GM12875 (cell line): Measurements from ENCODE around the gene RAET1L.

ENCODE experiments used
- H3K4me3 ChIP-seq: one replicate; pipeline ENCODE4 v1.5.1; 2011; ENCODE audit warnings: low read depth, low read length, control low read depth
- TF ChIP-seq, protein P1 (sequence below): IDR thresholded peaks from 2 replicates; pipeline ENCODE4 v1.5.1; 2011; ENCODE audit warnings: low read depth, mild to moderate bottlenecking, control low read depth, inconsistent platforms, low read length, moderate library complexity, borderline replicate concordance; ENCODE audit not compliant: insufficient read depth

Gene RAET1L

DNA sequence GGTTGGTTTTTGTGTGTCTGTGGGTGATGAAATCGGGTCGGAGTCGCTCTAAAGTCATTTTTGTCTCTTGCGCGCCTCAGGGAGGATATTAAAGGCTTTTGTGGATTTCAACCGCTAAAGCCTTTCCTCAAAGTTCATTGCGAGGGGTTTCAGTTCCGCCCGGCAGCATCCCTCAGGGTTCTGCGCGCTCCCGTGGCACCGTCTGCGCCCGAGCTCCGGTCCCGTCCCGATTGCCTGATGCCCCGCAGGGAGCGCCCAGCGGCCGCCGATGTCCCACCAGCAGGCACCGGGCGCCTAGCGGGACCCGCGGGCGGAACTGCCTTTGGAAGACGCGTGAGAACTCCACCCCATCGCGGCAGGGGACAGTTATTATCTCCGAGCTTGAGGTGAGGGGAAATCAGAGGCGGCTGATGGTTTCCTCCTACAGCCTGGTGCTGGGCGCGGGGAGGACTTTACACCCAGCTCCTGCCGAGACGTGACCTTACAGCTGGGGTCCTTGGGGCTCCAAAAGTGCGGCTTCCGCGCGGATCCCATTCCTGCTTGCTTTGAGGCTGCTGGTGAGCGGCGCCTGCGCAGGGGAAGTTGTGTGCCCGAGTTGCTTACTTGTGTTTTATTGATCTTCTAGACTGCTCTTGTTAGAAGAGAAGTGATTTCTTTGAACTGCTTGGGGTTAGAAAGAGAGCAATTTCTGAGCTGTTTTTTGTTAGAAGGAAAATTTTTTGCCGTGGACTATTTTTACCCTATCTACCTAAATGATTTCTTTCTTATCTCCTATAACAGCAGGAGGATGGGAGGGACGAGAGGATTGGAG, 34.5 kb downstream of the RAET1L start:
- TF ChIP-seq, protein P1, sequence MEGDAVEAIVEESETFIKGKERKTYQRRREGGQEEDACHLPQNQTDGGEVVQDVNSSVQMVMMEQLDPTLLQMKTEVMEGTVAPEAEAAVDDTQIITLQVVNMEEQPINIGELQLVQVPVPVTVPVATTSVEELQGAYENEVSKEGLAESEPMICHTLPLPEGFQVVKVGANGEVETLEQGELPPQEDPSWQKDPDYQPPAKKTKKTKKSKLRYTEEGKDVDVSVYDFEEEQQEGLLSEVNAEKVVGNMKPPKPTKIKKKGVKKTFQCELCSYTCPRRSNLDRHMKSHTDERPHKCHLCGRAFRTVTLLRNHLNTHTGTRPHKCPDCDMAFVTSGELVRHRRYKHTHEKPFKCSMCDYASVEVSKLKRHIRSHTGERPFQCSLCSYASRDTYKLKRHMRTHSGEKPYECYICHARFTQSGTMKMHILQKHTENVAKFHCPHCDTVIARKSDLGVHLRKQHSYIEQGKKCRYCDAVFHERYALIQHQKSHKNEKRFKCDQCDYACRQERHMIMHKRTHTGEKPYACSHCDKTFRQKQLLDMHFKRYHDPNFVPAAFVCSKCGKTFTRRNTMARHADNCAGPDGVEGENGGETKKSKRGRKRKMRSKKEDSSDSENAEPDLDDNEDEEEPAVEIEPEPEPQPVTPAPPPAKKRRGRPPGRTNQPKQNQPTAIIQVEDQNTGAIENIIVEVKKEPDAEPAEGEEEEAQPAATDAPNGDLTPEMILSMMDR = no peak
- no peak overlapping the region for H3K4me3 ChIP-seq

DNA sequence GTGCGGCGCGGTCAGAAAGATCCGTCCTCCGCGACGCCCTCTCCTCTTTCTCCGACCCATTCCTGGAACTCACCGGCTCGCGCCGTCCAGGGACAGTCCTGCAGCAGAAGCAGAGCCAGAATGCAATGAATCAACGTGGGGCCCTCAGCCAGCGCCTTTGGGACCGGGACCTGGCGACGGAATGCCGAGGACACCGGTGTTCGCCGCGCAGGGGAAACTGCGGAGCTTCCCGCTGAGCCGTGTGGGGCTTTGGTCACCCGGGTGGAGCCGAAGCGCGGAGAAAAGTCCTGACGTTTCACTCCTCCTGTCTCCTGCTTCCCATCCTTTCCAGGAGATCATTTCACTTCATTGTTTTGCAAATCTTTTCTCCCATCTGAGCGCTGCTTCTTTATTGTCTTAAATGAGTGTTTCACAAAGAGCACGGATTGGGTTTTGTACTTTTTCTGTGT, 35.1 kb downstream of the RAET1L start:
- TF ChIP-seq, protein P1 = no peak
- no peak overlapping the region for H3K4me3 ChIP-seq

DNA sequence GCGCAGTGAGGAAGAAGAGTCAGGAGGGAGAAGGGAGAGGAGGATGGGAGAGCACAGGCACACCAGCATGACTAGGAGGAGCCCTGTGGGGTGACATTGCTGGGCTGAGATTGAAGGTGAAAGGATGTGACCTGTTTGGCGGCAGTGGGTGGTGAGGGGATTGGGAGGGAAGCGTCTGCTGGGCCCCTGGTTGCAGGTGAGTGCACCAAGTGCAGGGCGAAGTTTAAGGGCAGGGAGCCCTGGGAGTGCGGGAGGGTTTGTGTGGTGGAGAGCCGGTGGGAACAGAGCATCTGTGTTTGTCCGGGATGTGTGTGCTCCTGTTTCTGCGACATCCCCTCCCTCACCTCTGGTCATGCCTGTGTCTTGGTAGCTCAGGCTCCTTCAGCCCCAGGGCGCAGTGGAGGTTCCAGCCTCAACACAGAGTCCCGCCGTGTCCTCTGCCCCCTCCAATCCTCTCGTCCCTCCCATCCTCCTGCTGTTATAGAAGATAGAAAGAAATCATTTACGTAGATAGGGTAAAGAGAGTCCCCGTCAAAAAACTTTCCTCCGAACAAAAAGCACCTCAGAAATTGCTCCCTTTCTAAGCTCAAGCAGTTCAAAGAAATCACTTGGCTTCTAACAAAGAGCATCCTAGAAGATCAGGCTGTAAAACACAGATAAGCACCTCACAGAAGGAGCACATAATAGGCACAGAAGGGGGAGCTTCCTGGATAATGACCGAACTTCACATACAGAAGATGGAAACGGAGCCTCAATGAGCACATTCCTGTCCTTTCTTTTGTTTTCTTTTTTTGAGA, 36.6 kb downstream of the RAET1L start:
- no peak overlapping the region for H3K4me3 ChIP-seq
- TF ChIP-seq, protein P1 = no peak

DNA sequence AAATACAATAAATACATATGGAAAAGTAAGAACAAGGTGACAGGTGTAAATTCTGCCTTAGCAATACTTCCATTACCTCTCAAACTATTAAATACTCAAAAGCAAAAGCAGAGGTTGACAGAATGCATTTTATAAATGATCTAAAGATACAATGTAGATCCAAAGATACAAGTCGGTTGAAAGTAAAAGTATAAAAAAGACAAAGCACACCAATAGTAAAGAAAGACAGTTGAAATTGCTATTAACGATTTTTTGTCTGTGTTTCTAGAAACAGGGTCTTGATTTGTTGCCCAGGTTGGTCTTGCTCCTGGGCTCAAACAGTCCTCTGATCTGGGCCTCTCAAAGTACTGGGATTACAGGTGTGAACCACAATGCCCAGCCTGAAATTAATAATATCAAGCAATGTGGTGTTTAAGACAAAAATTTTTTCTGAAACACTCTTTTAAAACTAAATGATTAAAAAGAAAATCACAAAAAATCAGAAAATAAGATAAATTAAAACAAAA, 37.7 kb downstream of the RAET1L start:
- no peak overlapping the region for H3K4me3 ChIP-seq
- TF ChIP-seq, protein P1 = no peak

DNA sequence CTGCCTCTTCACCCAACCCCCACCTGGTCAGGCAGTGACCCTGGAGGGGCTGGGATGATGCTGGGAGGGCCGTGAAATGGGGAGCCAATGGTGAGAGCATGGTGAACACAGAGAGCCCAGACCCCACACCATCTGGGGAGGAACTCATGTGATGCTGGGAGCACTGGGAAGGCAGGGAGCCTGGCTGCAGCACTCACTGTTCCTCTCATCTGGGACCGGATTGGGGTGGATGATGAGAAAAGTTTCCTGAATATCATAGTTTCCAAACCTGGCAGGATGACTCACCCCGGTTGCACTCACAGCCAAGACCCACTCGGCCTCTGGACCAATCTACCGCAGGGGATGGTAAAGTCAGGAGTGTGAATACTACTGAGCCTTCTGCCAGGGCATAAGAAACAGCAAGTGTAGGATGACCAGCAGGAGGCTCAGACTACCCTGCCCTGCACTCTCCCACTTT, 39.8 kb downstream of the RAET1L start:
- no peak overlapping the region for H3K4me3 ChIP-seq
- TF ChIP-seq, protein P1 = no peak

DNA sequence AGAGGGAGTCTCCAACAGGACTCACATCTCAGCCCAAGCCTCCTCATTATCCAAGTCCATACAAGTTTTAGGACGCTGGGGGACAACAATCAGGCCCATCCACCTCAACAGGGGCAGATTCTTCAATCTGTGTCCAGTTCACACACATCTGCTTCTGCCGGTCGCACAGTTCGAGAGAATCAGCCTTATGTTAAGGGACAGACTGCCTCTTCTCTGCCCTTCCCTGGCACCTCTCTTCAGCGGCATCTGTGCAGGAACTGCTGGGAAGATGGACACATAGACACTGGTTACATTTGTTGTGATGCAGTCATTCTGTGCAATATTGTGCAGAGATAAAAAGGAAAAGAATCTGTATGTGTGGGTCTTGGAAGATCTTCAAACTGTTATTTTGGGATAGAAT, 40.6 kb downstream of the RAET1L start:
- no peak overlapping the region for H3K4me3 ChIP-seq
- TF ChIP-seq, protein P1 = no peak
